Body of pancreas (tissue), 4 donors: Measurements from ENCODE around the gene EPHA8.

Source experiments
- CTCF ChIP-seq, 7 experiments: fragments of 450-650 bp in 4 of 7; fragments of 200-600 bp in 3 of 7; sonication (generic) in 3 of 7; IDR thresholded peaks; one replicate each; pipeline ENCODE4 v1.5.1; 2016 to 2019; ENCODE audit warnings: antibody characterized with exemption in 7 of 7
- POLR2A ChIP-seq, 3 donors: fragments of 450-650 bp; IDR thresholded peaks; one replicate each; pipeline ENCODE4 v1.6.1; 2016; ENCODE audit warnings: antibody characterized with exemption in 3 of 3, mild to moderate bottlenecking in 2 of 3

DNA sequence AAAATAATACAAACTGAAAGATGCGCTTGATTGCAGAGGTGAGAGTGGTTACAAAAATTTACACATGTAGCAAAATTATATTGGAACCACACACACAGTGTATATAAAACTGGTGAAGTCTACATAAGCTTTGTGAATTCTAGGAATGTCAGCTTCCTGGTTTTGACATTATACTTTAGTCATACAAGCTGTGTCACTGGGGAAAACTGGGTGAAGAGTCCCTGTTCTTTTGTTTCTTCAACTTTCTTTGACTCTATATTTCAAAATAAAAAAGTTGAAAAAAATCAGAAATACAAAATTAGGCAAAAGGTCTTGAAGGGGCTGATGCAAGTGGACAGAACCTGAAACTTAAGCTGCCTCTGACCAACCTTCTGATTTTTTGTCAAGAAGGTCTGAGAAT lies 83.1 kb downstream of the EPHA8 start:
- TF ChIP-seq CTCF (IDR thresholded peaks at IDR 0.05) (no peak), POLR2A (IDR thresholded peaks at IDR 0.05) (no peak)
